NK-92 treated with Interleukin-12 subunit alpha and Interleukin-12 subunit beta, amount 100 ng/mL, for 24 hours (cell line): ENCODE measurements around the gene CYP1A1.
"Not testable (repeated sequence)": the region's sequence is repeated elsewhere in the genome, so short reads cannot be mapped to it uniquely, and the experiment has no call there.

Experiments
- DNase-seq: peaks from one replicate; lab custom pipeline; 2025; lab: John Stamatoyannopoulos, UW

Gene CYP1A1

GRCh38 chr15:74735305-74735704, 10.0 kb upstream of the CYP1A1 start:
- DNase-seq, result no peak

GRCh38 chr15:74733269-74733668, 7.9 kb upstream of the CYP1A1 start:
- no peak for DNase-seq

- DNase-seq, result no peak
Observed at GRCh38 chr15:74732846-74733245, 7.5 kb upstream of the CYP1A1 start.

GRCh38 chr15:74730619-74731316, 5.4 kb upstream of the CYP1A1 start:
- DNase-seq, result no peak

GRCh38 chr15:74729372-74729771, 4.0 kb upstream of the CYP1A1 start:
- not testable (repeated sequence) for DNase-seq

- not testable (repeated sequence) for DNase-seq
Observed at GRCh38 chr15:74728699-74729098, 3.4 kb upstream of the CYP1A1 start.

GRCh38 chr15:74727727-74728126, 2.4 kb upstream of the CYP1A1 start:
- DNase-seq, result no peak

GRCh38 chr15:74726774-74727164, 1.4 kb upstream of the CYP1A1 start:
- no peak for DNase-seq

GRCh38 chr15:74725845-74726773, 781 bp upstream of the CYP1A1 start:
- DNase-seq, result no peak

- DNase-seq, result no peak
Observed at GRCh38 chr15:74724570-74725224, 631 bp downstream of the CYP1A1 start.

GRCh38 chr15:74723754-74724334, 1.5 kb downstream of the CYP1A1 start:
- DNase-seq, result no peak

GRCh38 chr15:74723187-74723586, 2.1 kb downstream of the CYP1A1 start:
- no peak for DNase-seq

GRCh38 chr15:74722591-74722990, 2.7 kb downstream of the CYP1A1 start:
- no peak for DNase-seq

GRCh38 chr15:74716651-74717050, 8.7 kb downstream of the CYP1A1 start:
- no peak for DNase-seq

- DNase-seq, result no peak
Observed at GRCh38 chr15:74712311-74712710, 13.0 kb downstream of the CYP1A1 start.

GRCh38 chr15:74710319-74711094, 14.8 kb downstream of the CYP1A1 start:
- no peak for DNase-seq

- DNase-seq, result no peak
Observed at GRCh38 chr15:74709892-74710291, 15.4 kb downstream of the CYP1A1 start.

GRCh38 chr15:74709011-74709410, 16.3 kb downstream of the CYP1A1 start:
- no peak for DNase-seq

- DNase-seq, result no peak
Observed at GRCh38 chr15:74696808-74697207, 28.5 kb downstream of the CYP1A1 start.

GRCh38 chr15:74696398-74696729, 29.0 kb downstream of the CYP1A1 start:
- no peak for DNase-seq

GRCh38 chr15:74695597-74696397, 29.5 kb downstream of the CYP1A1 start, which contains the start of gene EDC3:
TSS of gene EDC3 (minus strand) at chr15:74696024. CDS start at chr15:74675124, 20,900 bp downstream.
- DNase-seq, result peak; percentile 86
